ENCODE data around the gene EVC.
A peak's percentile ranks its signal among the peaks of the same experiment; 100 is the strongest.

The EVC gene

DNA sequence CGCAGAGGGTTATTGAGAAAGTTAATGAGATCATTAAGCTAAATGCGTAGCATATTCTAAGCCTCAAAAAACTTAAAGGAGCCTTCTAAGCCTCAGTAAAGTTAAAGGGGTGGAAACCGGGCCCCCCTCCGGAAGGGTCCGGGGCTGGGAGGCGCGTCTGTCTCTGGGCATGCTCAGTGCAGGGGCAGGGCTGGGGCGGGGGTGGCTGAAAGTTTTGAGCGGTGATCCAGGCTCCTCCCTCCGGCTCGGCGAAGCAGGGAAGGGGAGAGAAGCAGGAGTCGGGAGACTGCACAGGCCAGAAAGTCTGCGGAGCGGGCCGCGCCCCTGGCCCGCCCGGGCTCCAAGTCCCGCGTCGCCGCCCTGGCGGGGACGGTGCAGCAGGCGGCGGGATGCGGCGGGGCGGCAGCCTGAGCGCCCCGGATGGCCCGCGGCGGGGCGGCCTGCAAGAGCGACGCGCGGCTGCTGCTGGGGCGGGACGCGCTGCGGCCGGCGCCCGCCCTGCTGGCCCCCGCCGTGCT, at the start of gene EVC:
EVC (plus strand) TSS at position 241 of the 518 bp plus-strand sequence; CDS start at position 421, 180 bp downstream.
- DNase-seq: peak; percentile 24

DNA sequence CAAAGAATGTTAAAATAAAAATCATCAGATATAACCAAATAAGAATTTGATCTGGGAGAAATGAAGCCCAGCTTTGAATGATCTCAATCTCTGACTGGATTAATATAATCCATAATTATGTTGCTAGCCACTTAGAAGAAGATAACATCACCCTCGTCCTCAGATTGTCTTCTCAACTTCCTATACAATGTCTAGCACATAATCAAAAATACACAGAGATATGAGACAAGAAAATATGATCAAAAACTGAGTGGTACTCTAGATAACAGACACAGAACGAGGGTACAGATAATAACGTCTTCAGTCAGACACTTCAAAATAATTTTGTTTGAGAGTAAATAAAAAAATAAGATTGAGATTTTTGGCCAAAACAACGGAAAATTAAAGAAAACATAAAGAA, 49.8 kb upstream of the EVC start:
- no peak for DNase-seq

DNA sequence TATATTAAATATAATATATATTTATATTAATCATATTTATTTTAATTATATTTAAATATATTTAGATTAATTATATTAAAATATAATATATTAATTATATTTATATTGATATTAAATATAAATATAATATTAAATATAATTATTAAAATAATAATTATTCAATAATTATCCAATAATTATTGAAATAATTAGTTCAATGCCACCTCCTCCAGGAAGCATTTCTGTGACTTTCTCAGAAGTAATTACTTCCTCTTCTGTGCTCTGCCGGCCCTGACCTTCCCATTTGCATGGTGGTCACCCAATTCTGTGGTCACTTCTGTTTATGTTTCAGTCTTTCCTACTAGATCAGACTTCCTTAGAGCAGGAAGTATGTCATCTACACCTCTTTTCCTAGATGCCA, 48.4 kb upstream of the EVC start:
- no peak for DNase-seq

DNA sequence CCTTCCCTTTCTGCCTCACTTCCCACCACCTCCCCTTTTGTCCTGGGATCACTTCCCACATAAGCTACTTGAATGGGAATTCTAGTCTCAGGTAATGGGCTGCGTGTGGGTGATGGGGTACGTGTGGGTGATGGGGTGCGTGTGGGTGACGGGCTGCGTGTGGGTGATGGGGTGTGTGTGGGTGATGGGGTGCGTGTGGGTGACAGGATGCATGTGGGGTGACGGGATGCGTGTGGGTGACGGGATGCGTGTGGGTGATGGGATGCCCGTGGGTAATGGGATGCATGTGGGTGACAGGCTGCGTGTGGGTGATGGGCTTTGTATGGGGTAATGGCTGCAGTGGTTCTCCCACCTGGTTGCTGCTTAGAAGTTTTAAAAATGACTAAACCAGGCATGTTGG, 46.2 kb upstream of the EVC start:
- DNase-seq: no peak

DNA sequence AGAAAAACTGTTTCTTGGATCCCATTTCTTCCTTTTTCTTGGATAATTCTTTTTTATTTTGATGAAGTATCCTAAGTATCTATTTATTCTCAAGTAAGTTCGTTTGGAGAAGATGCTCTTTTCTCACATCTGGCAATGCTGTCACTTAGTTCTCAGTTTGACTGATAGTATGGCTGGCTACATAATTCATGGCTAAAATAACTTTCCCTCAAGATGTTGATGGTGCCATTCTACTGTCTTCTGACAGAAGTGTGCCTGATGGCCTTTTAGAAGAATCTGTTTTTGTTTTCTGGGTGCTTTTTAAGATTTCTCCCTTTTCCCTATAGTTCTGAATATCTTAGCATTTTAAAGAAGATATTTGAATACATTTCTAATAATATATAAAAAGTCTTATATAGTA, 44.3 kb upstream of the EVC start:
- no peak for DNase-seq

DNA sequence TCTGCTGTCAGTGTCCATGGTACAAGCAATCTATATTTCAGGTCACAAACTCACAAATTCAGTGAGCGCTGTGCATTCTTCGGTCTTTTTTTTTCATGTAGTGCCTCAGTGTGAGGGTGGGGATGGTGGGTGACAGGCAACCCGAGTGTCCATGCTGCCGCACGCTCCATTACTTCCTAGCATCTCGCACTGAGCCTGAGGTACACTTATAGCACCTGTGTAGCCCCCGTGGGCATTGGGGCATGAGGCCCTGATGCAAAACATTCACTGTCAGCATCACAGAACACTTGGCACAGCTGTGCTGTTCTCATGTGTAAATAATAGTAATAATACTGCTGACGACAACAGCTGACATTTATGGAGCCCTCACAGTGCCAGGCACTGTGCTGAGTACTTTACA, 34.2 kb upstream of the EVC start:
- no peak for DNase-seq

DNA sequence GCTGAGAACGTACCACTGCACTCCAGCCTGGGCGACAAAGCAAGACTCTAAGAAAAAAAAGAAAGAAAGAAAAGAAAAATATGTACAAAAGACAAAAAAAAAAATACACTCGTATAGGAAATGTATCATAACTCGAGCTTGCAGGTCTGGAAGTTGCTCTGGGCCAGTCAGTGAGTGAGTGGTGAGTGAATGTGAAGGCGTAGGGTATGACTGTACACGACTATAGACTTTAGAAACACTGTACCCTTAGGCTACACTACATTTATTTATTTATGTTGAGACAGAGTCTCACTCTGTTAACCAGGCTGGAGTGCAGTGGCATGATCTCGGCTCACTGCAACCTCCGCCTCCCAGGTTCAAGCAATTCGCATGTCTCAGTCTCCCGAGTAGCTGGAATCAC, 32.0 kb upstream of the EVC start:
- no peak for DNase-seq

DNA sequence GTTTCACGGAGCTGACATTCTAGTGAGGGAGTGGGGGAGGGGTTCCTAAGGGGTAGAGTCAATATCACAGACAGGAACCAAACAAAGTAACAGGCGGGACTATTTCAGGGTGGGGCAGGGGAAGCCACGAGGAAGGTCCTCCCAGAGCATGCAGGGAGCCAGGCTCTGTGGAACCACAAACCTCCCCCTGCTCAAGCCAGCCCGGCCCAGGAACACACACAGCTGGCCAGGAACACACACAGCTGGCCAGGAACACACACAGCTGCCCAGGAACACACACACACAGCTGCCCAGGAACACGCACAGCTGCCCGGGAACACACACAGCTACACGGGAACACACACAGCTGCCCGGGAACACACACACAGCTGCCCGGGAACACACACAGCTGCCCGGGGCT, 27.4 kb upstream of the EVC start:
- DNase-seq: no peak

DNA sequence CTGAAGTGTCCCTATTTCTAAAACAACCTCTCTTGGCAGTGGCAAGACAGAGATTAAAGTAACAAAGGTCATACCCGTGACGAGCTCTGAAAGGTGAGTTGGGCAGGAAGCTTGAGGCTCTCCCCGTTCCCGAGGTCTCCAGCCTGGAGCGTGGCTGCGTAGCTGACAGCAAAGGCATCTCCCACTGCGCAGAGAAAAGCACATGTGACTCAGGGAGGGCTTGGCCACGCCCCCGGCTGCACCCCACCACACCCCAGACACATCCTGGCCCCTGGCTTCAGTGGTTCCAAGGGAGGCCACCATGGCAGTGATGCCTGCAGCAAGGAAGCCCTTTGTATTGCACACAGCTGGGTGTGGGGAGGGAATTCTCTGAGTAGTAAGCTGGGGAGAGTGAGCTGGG, 25.7 kb upstream of the EVC start:
- no peak for DNase-seq

DNA sequence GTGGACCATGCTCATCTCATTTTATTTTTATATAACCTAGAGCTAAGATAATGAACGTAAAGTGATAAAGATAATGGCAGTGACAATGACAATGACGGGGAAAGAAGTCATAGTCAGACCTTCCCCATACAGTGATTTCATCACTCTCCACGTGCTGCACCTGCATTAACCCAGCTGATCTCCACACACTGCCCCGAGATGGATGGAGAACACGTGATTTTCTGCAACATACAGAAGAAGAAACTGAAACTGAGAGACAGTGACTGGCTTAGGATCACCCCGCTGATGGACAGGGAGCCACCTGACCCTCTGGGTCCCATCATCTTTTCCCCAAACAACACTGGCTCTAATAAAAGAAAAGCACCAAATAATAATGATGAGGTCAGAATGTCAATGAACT, 24.7 kb upstream of the EVC start:
- no peak for DNase-seq

DNA sequence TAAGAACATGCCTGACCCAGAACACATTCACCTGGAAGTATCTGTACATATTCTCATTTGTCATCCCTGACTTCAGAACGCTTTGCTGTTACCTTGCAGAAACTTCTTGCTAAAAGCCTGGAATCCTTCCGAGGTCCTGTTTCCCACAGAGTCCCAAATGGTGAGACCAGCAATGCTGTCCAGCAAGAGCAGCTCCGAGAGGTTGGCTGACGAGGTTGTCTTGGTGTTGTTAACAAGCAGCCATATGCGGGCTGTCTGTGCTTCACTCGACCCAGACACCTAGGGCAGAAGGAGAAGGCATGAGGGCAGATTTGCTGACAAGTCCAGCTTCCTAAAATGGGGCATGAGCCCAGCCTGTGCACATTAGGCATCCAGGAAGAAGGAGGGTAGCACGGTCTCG, 21.9 kb upstream of the EVC start:
- no peak for DNase-seq

DNA sequence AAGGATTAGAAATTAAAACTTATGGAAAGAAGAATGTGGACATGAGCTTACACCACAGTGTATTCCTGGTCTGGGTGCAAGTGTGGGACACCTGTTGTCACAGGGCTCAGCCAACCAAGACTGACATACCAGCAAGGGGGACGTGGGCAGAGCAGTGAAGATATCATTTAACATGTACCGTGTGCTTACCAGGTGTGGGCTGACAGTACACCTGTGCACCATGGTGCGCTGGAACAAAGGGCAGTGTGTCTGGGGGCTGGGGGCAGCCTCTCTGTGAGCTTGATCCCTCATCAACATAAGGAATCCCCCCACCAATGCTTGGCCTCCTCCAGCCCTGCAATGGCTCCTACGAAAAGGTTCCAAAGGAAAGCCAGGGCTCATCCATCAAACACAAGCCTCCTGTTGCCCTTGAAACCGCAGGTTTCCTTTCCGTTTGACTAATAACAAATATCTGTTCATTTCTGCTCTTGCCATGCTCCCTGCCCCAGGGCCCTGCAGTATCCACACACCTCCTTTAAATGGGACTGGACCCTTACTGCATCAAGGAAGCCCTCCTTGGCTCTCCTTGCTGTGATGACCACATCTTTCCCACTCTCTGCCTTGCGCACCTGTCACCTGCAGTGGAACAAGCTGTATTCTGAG, 19.4 kb upstream of the EVC start:
- no peak for DNase-seq

DNA sequence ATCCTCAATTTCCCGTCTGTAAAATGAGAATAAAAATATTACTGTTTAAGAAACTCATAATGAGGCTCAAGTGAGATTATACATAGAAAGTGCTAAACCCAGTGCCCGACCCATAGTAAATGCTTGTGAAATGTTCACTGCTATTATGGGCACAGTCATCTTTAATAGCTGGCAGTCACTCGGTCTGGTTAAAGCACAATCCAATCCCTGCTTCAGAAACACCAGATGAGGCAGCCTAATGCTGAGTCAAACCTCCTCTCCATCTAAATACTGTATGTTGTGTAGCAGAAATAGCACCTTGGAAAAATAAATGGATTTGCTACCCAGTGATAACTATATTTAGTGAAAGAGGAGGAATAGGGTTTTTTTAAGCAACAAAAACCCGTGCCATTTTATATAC, 17.1 kb upstream of the EVC start:
- no peak for DNase-seq

DNA sequence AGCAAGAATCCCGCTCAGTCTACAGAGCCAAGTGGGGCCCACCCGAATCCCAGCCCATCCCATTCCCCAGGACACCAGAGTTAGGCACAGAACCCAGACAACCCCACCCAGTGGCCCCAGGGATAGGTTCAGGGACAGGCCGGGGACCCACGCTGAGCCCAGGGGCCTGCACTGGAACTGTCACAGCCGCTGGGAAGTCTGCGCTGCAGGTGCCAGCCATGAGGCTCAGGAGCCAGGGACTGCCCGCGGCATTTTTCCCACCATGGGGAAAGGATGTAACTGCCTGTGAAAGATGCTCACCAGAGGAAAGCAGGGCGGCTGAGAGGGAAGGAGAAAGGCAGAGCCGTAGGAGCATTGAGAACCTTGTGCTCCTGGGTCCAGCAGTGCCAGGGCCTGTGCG, 14.7 kb upstream of the EVC start:
- DNase-seq: no peak

DNA sequence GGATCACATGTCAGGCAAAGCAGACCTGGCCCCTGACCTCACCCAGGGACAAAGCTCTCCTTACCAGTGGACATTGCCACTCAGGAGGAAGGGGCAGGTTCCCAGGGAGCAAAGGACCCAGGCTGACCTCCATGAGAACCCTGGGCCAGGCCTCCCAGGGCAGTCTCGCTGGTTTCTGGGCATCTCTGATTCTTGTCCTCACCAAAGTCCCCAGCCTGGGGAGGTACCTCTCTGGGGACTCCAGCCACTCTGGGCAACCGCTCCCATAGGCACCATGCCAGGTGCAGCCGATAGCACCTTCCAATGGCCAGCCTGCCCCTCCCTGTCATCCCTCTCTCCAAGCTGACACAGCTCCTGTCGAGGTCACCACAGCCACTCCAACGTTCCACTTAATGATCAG, 10.5 kb upstream of the EVC start:
- no peak for DNase-seq

DNA sequence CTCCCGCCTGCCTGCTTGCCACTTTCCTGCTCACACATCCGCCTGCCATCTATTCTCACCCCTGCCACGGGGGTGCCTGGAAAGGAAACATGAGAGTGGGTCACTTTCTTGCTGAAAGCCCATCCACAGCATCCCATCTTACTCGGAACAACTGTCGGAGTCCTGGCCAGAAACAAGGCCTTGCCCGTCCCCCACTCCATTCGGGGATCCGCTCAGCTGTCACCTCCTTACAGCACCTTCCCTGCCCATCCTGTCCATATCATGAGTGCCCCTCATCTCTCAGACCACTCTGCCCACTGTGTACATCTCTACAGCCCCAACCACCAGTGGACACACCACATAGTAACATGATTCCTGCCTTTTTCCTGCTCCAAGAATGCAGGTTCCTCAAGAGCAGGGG, 9.0 kb upstream of the EVC start:
- no peak for DNase-seq

DNA sequence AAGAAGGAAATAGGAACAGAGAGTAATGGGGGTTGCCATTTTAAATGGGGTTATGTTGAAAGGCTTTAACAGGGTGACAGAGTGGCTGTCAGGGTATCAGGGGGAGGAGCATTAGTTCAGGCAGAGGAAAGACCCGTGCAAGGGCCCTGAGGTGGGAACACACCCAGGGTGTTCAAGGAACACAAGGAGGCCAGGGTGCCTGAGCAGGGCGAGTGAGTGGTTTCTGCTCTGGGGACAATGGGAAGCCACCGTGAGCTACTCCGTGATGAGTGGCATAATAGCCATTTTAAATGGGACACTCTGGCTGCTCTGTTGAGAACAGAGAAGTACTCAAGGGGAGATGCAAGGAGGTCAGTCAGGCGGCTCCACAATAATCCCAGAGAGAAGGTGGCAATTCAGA, 7.2 kb upstream of the EVC start:
- DNase-seq: no peak

DNA sequence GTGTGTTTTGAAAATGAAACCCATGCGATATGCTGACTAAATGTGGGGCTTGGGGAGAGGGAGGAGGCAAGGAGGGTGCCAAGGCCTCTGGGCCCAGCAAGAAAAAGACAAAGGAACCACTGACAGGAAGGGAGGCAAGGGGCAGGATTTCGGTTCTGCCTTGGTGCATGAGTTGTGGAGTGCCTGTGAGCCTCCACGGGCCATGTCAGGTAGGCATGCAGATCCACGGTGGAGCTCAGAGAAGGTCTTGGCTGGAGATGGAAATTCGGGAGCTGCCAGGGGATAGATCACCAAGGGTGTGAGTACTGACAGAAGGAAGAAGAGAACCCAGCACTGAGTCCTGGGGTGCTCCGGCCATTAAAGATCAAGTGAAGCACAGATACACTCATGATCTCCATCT, 6.7 kb upstream of the EVC start:
- no peak for DNase-seq

DNA sequence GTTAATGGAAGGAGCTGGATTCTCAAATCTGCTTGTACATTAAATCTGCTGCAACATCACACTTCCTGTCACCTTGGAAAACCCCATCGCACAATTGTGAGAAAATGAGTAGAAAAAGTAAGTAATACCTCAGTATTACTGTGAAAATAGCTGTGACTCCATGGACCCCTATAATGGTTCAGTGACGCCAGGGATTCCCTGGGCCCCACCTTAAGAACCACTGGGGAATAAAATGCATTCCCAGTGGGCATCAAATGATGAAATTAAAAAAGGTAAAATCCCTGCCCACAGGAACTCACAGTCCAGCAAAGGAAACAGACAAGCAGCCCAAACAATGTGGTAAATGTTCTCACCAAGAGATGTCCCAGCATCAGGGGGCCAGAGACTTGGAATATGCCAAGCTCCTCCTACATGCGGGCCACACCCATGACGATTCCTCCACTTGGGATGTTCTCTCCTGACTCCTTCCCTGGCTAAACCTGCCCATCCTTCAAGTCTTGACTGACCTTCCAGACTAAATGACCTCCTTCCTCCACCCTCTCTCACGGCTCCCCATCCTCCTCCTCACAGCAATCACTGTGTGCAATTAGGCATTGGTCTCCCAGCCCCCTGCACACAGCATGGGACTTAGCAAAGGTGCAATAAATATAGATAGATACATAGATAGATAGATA, 5.2 kb upstream of the EVC start:
- DNase-seq: no peak

DNA sequence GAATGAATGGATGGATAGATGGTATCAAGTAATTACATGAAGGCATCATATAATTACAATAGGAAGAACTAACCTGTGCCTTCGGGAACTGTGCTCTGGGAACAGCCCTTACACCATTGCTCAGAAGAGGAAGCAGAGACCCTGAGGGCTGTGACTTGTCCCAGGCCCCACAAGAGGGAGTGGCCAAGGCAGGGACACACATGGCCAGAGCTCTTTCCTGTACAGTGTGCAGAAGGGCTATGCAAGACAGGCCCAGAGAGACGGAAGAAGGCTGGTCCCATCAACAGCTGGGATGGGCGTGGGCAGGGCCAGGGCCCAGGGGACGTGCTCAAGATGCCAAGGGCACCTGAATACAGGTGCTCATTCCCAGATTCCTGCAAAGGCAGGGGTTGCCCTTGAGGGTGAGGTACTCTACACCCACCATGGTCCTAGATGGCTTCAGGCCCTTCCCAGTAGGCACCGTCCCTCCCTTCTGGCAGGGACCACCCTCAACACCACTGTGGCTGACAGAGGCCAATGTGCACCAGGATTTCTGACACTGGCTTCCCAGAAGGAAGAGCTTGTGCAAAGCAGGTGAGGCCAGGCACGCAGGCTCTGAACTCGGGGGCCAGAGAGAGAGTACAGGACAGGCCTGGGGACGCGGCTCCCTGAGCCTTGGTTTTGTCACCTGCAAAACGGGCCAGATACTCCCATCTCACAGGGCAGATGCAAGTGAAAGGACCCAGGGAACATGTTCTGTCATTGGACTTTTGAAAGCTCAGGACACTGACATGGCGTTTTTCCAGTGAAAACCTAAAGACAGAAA, 4.3 kb upstream of the EVC start:
- DNase-seq: no peak

DNA sequence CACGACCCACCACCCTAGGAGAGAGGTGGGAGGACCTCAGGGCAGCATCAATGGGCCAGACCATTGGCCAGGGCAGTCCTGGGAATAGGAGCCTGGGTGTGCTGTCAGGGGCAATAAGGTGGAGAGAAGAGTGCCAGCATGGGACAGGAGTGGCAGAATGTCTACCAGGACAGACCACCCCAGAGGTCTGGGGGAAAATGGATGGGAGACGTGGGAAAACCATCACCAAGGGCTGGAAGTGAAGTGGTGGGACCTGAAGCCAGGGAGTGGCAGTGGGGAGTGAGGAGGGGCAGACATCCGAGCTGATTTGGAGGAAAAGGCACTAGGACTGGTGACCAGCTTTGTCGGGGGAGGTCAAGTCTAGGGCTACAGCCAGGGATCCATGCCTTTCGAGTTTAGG, 3.6 kb upstream of the EVC start:
- no peak for DNase-seq

DNA sequence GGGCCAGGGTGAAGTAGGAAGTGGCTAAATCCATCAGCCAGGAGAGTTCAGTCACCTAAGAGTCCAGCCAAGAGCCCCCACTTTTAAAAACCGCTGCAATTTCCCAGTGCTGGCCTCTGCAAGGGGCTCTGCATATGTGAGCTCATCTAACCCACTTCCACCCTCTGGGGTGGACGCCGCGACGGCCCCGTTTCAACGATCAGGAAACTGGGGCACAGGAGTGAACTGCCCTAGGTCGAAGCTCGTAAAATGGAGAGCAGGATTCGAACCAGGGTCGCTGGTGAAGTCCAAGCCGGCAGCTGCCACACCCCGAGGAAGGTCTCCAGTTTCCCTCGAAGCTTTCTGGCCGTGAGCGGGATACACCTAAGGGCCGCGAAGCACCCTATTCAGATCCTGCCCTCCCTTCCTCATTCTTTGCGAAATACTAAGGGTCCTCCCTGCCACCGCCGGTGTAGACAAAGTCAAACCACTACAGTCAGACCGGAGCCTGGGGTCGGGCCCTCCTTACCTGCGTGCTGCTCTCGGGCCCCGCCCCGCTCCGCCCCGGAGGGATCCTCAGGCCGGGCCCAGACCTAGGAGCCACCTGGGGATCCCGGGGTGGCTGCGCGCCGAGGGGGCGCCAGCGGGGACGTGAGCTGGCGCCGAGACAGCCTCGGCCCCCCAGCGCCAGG, 3.1 kb upstream of the EVC start:
- no peak for DNase-seq

DNA sequence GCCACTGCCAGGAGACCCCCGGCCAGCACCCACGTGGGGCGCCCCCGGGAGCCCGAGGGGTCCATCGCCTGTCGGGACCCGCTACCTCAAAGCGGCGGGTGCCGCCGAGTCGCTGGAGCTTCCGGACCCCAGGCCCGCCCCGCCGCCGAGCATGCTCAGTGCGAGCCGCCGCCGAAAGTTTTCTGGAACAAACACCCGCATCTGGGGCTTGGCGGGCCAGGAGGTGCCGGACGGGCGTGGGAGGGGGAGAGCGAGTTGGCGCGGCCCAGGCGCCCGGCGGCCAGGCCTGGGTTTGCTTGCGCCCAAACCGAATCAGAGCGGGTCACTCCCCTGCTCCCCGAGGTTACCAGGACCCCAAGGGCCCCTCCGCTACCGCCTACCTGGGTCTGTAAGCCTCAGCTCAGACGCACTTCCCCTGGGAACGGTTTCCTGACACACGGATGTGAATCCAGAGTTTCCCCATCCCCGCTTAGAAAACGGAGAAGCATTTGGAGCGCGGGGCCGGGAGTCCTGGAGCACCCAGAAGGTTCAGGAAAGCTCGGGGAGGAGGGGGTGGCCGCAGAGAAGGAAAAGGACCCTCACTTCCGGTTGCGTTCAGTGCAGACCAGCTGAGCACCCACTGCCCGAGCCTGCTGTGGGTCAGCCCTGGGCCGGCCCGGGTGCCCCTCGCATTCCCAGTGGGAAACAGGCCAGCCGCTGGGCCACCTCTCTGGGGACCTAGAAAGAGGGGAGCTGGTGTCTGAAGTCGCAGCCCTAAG, 2.4 kb upstream of the EVC start, which contains the start of gene EVC2:
EVC2 (minus strand) TSS at position 111 of the 758 bp plus-strand sequence; CDS start at position 65, 46 bp downstream.
- DNase-seq: peak; percentile 34
